Vagina (tissue), 2 donors: Measurements from ENCODE around the gene YARS1.

Experiments used
- POLR2A ChIP-seq, 2 donors: fragments of 450-650 bp; IDR thresholded peaks; one replicate each; pipeline ENCODE4 v1.6.1; 2017; ENCODE audit warnings: antibody characterized with exemption in 2 of 2, mild to moderate bottlenecking in 2 of 2, moderate library complexity in 2 of 2
- POLR2AphosphoS5 ChIP-seq, 2 donors: sonication (generic); formaldehyde crosslinking; IDR thresholded peaks; one replicate each; pipeline ENCODE4 v1.9.0; 2017; ENCODE audit warnings: antibody characterized with exemption in 2 of 2, mild to moderate bottlenecking in 2 of 2, low read depth in 1 of 2; ENCODE audit not compliant: insufficient read depth in 1 of 2
- TF ChIP-seq, protein P1 (sequence below), 3 experiments: fragments of 450-650 bp in 2 of 3; fragments of 200-600 bp in 1 of 3; sonication (generic) in 1 of 3; IDR thresholded peaks; one replicate each; pipeline ENCODE4 v1.5.1; 2017 to 2019; ENCODE audit warnings: antibody characterized with exemption in 3 of 3, mild to moderate bottlenecking in 2 of 3, moderate library complexity in 2 of 3

DNA sequence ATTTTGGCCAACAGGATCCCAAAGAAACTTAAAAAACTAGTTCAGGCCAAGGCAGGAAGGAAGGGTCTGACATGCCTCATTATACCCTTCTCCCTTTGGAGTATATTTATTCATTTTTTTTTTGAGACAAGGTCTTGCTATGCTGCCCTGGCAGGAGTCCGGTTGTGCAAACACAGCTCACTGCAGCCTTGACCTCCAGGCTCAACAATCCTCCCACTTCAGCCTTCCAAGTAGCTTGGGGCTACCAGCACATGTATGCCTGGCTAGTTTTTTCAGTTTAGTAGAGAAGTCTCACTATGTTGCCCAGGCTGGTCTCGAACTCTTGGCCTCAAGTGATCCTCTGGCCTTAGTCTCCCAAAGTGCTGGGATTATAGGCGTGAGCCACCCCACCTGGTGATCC lies 5.2 kb downstream of the YARS1 start:
- TF ChIP-seq, protein P1, sequence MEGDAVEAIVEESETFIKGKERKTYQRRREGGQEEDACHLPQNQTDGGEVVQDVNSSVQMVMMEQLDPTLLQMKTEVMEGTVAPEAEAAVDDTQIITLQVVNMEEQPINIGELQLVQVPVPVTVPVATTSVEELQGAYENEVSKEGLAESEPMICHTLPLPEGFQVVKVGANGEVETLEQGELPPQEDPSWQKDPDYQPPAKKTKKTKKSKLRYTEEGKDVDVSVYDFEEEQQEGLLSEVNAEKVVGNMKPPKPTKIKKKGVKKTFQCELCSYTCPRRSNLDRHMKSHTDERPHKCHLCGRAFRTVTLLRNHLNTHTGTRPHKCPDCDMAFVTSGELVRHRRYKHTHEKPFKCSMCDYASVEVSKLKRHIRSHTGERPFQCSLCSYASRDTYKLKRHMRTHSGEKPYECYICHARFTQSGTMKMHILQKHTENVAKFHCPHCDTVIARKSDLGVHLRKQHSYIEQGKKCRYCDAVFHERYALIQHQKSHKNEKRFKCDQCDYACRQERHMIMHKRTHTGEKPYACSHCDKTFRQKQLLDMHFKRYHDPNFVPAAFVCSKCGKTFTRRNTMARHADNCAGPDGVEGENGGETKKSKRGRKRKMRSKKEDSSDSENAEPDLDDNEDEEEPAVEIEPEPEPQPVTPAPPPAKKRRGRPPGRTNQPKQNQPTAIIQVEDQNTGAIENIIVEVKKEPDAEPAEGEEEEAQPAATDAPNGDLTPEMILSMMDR (IDR thresholded peaks at IDR 0.05) = no peak
- TF ChIP-seq POLR2A (IDR thresholded peaks at IDR 0.05) (no peak), POLR2AphosphoS5 (IDR thresholded peaks at IDR 0.05; ENCODE audit: insufficient read depth in 1 of 2, low read depth in 1 of 2) (no peak)
